ENCODE results near the gene EN2. TPM values are rescaled to one million over a fixed set of nuclear protein-coding genes. Genes with fewer than 3 reads are reported as not detected.

Gene EN2
- total RNA-seq, 1 experiment from 2014 or later = 0.07 TPM

- Mint-ChIP-seq H3K4me3 (no peak overlapping the region), H3K36me3 (ENCODE audit: insufficient read depth in 1 of 3, low read depth in 3 of 3) (no peaks in the 10 kb centered on the region; a peak in 1 of 7 replicates), H3K27ac (no peak overlapping the region), H3K27me3 (ENCODE audit: low read depth) (peaks cover 100% of the 10 kb centered on the region), H3K9me3 (peaks cover 0 to 2% of the 10 kb centered on the region in 2 experiments; a peak in 2 of 5 replicates), H3K4me1 (peaks cover 4 to 17% of the 10 kb centered on the region in 2 experiments)
- Histone ChIP-seq H3K4ac (ENCODE audit: low read depth, low read length) (no peak overlapping the region), H4K8ac (replicated peaks; ENCODE audit: insufficient read length, low read depth, low read length) (no peak overlapping the region), H3T11ph (ENCODE audit: low read length) (no peak overlapping the region), H3K79me1 (ENCODE audit: insufficient read depth, low read depth, low read length, poor library complexity, severe bottlenecking) (no peaks in the 10 kb centered on the region), H2BK15ac (ENCODE audit: low read depth, low read length) (no peak overlapping the region), H3K4me1 (ENCODE audit: insufficient read depth, low read length) (no peaks in the 10 kb centered on the region), H2BK20ac (ENCODE audit: low read depth, low read length, poor library complexity, severe bottlenecking) (no peak overlapping the region), H3K14ac (ENCODE audit: insufficient read depth, low read length) (no peak overlapping the region), H4K5ac (ENCODE audit: insufficient read length, low read depth, low read length) (no peak overlapping the region), H2AFZ (ENCODE audit: low read length) (no peak overlapping the region), H3K9me3 (ENCODE audit: control insufficient read depth, low read depth, low read length) (no peaks in the 10 kb centered on the region), H3K27ac (ENCODE audit: insufficient read length, low read depth, low read length) (no peak overlapping the region), H2AK5ac (ENCODE audit: insufficient read length, low read length) (no peak overlapping the region), H3K27me3 (ENCODE audit: insufficient read depth, low read length) (peaks cover 97% of the 10 kb centered on the region), H3K9ac (ENCODE audit: extremely low read depth, insufficient read length, low read length) (no peak overlapping the region), H3K4me2 (ENCODE audit: insufficient read depth, insufficient read length, low read length) (no peak overlapping the region), H3K79me2 (ENCODE audit: insufficient read depth, low read length) (no peaks in the 10 kb centered on the region), H3K56ac (ENCODE audit: insufficient read length, low read depth, low read length) (no peak overlapping the region), H2BK12ac (ENCODE audit: insufficient read length, low read depth, low read length) (no peak overlapping the region), H3K23me2 (ENCODE audit: insufficient read length, low read depth, low read length, poor library complexity, severe bottlenecking) (peaks cover 8% of the 10 kb centered on the region), H2BK120ac (ENCODE audit: low read depth, low read length, poor library complexity, severe bottlenecking) (no peak overlapping the region), H4K20me1 (ENCODE audit: control insufficient read depth, insufficient read depth, insufficient read length) (peaks cover 4% of the 10 kb centered on the region), H2BK5ac (ENCODE audit: insufficient read length, low read length) (no peak overlapping the region), H4K91ac (ENCODE audit: insufficient read length, low read depth, low read length) (no peak overlapping the region), H3K18ac (ENCODE audit: insufficient read length, low read depth, low read length) (no peak overlapping the region), H3K23ac (ENCODE audit: insufficient read length, low read depth, low read length) (no peak overlapping the region)
- no peak for DNase-seq
- no CpG with 5 or more reads among the region's 33 CpGs for WGBS (ENCODE audit: extremely low coverage, insufficient read length, low lambda C conversion rate)
- TF ChIP-seq CTCF (conservative IDR thresholded peaks at IDR 0.05) = no peak
Measured at GRCh38 chr7:155464948-155465739, 7.2 kb downstream of the EN2 start.
